ENCODE results near the gene NOS1AP.
"Not testable (repeated sequence)": the region's sequence is repeated elsewhere in the genome, so short reads cannot be mapped to it uniquely, and the experiment has no call there.

The NOS1AP gene

DNA sequence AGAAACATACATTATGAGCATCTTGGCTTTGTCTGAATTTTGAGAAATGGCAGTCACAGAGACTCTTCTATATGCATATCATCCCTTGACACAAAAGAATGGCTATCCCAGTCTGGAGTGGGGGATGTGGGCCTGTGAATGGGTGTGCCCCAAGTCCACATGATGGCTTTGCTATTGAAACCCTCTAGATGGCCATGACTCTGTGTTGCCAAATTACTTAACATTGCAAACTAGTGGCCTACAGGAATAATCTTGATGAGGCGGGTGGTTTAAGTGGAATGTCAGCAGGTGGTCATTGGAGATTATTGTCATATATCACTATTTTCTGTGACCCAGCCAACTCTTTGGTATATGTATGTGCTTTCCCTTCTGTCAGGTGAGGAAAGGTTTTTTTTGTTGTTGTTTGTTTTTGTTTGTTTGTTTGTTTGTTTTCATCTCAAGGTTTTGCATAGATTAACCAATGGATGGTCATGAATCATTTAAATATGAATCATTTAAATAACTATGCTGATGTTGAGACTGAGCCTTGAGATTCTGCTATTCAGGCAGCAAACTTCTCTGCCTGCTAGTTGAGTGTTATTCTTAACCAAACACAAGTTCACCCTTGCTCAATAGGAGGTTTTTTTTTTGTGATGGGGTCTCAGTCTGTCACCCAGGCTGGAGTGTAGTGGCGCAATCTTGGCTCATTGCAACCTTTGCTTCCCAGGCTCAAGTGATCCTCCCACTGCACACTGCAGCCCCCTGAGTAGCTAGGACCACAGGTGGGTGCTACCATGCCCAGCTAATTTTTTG is 103.0 kb downstream of the NOS1AP start:
- no peak for DNase-seq

GRCh38 chr1:162173607-162174006 is 104.1 kb downstream of the NOS1AP start:
- not testable (repeated sequence) for DNase-seq

- not testable (repeated sequence) for DNase-seq
Observed at GRCh38 chr1:162174027-162174426, 104.5 kb downstream of the NOS1AP start.

GRCh38 chr1:162175379-162176081 is 106.0 kb downstream of the NOS1AP start:
- no peak for DNase-seq

DNA sequence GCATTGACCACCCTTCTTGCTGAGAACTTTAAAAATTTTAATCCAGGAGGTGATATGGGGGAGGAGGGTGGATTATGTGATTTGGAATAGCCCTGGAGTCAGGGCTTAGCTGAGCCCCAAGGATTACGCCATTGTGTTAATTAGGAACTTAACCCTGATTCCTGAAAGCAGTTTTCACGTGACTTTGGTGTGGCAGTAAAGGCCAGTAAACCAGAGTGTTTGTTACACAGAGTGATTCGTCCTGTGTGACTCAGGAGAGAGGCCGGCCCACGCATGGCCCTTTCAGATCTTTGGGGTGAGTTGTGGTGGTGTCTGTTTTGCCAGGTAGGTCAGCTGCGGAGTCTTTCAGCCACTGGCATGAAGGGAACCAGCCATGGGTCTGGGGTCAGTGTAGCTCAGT is 107.6 kb downstream of the NOS1AP start:
- no peak for DNase-seq

GRCh38 chr1:162178432-162178831 is 108.9 kb downstream of the NOS1AP start:
- DNase-seq = no peak

DNA sequence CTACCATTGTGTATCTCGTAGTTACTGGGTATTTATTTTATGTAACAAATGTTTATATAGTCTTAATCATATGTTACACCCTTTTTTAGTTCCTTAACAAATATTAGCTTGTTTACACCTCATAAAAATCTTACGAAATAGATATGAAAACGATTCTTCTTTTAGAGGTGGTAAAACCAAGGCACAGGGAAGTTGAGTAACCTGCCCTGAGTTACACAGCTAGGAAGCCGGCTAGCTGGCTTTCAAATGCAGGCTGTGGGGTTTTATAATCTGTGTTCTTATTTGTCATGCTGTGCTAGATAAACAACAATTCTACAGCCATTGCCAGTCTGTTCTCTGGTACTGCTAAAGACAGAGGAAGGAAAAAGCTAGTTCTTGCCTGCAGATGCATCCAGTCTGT is 109.6 kb downstream of the NOS1AP start:
- DNase-seq = no peak

DNA sequence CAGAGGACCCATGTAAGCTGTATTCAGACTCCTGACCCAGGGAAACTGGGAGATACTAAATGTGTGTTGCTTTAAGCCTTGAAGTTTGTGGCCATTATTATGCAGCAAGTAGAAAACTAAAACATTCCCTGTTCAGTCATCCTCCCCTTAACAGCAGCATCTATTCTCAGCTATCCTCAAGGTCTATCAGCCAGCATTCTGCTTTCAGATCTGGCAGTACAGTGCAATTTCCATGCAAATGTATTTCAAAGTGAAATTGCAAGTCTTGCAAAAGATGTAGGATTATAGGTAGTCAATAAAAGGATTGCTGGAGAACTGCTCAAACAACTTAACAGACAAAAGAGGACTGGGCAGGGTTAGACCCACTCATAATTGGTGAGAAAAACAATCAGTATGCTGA is 111.3 kb downstream of the NOS1AP start:
- no peak for DNase-seq

DNA sequence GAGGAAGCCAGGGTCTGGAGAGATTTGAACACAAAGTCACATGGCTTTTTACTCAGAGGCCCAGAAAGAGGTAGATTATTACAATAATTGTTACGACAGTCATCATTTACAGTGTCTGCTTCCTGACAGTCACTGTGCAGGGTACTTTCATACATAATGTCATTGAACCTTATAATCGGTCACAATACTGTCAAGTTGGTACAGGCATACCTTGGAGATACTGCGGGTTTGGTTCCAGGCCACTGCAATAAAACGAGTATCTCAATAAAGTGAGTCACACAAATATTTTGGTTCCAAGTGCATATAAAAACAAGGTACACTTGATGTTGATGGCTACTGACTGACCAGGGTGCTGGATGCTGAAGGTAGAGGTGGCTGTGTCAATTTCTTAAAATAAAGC is 112.6 kb downstream of the NOS1AP start:
- no peak for DNase-seq

- DNase-seq = no peak
Observed at GRCh38 chr1:162185314-162186025, 116.0 kb downstream of the NOS1AP start.

DNA sequence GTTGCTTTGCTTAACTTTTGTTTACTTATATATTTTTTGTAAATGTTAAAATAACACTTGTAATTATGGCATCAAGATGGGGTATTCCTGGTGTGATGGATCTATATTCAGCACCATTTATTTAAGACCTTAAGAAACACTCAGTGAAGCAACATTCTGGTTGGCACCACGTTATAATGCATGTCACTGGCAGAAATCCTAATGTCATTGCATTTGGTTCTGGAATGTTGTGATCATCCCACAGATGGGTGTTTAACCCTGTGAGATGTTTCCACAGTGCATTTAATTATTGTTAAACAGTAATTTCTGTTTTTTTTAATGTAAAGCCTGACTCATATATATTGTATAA is 116.5 kb downstream of the NOS1AP start:
- no peak for DNase-seq

DNA sequence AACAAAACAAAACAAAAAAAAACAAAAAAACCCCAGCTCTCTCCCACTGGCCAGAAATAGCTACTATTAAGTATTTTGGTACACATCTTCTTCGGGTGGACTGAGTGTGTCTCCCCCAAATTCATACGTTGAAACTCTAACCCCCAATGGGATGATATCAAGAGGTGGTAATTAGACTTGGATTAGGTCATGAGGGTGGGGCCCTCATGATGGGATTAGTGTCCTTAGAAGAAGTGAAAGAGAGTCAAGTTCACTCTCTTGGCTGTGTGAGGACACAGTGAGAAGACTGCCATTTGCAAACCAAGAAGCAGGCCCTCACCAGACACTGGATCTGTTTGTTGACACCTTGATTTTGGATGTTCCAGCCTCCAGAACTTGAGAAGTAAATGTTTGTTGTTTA is 116.9 kb downstream of the NOS1AP start:
- no peak for DNase-seq

DNA sequence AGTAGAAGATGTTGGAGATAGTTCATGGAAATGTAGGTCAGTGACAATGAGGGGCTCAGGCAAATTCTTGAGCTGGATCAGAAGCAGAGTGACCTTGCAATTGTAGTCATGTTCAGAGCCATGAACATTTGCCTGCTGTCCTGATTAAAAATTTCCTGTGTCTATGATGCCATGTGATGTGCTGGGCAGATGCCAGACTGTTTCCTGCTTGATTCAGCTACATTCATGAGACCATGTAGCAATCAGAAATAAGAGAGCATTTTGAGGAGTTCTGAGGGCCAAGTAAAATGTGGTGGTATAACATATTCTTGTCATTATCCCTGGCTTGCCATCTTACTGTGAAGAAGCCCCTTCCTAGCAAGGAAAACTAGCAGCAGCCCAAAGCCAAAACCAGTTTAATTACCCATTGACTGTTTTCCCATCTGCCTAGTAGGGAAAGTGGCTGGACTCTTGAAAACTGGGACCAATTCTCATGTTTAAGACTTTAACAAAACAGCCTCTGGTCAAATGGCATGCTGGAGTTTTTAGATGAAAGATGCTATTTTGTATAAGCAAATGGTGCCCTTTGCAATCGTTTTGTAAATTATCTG is 118.3 kb downstream of the NOS1AP start:
- no peak for DNase-seq

- DNase-seq = no peak
Observed at GRCh38 chr1:162189345-162189744, 119.9 kb downstream of the NOS1AP start.

- DNase-seq = no peak
Observed at GRCh38 chr1:162191396-162192305, 122.2 kb downstream of the NOS1AP start.

DNA sequence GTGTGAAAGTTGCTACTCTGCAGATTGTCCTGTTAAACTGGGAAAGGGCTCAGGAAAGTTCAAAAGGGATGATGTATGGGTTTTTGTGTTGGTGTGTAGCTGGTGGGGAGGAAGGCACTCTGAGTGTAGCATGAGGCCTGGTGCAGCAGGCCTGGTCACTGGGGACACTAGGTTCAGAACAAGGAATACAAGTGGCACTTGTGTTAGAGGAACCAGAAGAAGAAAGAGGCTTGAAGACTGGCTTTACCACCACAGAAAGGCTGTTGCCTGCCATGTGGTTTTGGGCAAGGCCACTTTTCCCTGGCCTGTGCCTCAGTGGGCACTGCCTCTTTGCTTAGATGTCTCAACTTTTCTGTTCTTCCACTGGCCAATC is 122.8 kb downstream of the NOS1AP start:
- no peak for DNase-seq

DNA sequence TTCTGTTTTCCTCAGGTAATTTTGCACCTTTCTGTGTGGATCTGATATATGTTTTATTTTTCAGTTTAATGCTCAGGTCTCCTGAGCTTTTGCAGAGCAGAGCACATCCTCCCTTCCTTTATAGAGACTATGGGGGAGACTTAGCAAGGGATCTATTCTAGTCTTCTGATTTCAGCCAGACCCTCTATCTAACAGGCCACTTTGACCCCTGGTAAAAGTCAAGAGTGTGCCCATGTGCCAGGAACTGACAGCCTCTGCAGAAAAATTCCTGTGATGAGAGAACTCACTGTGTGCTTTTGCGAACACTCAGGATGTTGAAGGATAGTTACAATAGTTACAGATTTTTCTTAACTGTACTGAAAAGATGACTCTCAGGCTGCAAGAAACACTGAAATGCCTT is 123.3 kb downstream of the NOS1AP start:
- no peak for DNase-seq

- DNase-seq = no peak
Observed at GRCh38 chr1:162193221-162193620, 123.7 kb downstream of the NOS1AP start.

GRCh38 chr1:162193815-162194214 is 124.3 kb downstream of the NOS1AP start:
- DNase-seq = no peak

GRCh38 chr1:162195567-162195966 is 126.1 kb downstream of the NOS1AP start:
- no peak for DNase-seq

- no peak for DNase-seq
Observed at GRCh38 chr1:162196387-162196786, 126.9 kb downstream of the NOS1AP start.

DNA sequence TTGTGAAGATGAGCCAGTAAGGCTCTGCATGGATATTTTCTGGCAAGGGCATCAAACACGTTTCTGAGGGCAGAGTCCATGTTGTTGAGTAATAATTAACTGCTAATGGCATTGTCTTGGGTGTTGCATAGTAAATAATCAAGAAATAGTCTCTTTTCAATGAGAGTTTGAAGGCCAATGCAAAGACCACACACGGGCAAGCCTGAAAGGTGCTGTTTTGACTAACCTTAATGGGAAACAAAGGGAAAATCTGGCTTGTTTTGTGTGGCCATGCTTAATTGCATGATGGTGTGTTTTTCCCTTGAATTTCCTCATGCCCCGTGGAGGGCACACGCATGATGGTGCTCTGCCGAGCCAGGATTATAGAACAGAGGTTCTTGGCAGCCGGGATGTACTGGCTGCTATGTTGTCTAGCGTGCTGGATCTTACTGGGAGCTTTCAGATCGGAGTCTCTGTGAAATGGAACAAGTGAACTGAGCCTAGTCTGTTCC is 127.6 kb downstream of the NOS1AP start:
- DNase-seq = no peak

Measured in CD4-positive, alpha-beta T cell treated with Interleukin-10 for 1 hour (primary cell).